ENCODE results near the gene TMBIM1.
A peak's percentile ranks its signal among the peaks of the same experiment; 100 is the strongest.

DNA sequence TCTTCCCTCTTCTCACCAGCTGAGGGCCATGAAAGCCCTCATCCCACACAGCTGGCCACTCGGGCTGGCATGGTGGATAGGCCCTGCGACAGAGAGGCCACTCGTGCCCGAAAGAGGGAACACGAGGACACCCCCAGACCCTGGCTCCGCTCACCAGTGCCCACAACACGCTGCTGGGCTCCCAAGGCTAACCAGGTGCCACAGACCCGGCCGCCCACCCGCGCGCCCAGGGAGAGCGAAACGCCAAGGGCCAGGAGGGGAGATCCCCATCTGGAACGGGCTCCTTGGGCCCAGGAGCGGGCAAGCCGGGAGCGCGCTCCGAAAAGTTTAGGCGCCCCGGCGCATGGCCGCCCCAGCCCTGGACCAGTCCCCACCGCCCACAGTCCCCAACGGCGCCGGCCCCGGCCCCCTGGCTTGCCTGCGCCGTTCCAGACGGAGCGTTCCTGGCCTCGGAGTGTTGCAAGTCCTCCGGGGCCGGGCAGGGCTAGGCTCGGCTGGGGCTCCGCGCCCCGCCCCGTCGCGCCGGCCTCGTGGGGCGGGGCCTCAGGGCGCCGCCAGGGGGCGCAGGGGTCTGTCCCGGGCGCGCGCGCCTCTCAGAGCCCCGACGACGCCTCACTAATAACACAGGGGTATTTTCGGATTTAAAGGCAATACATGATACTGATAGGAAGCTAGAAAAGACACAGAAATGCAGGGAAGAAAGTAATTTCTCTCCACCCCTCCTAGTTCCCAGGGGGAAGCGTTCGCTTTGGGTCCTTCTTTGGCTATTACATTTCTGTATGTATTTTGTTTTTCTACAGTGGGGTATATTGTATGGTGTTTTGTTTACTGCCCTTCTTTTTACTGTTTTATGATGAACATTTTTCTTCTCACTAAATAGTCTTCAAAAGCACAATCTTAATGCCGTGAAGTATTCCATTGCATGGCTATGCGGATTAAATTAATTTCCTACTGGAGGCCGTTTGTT, at the start of gene TMBIM1:
- TF ChIP-seq POLR2A (IDR thresholded peaks at IDR 0.05) = peak in 3 of 4 donors; percentile 78 to 95 (median 94)
- peak; percentile 81 to 94 for TF ChIP-seq POLR2AphosphoS5 (IDR thresholded peaks at IDR 0.05)
- TF ChIP-seq, protein P1, sequence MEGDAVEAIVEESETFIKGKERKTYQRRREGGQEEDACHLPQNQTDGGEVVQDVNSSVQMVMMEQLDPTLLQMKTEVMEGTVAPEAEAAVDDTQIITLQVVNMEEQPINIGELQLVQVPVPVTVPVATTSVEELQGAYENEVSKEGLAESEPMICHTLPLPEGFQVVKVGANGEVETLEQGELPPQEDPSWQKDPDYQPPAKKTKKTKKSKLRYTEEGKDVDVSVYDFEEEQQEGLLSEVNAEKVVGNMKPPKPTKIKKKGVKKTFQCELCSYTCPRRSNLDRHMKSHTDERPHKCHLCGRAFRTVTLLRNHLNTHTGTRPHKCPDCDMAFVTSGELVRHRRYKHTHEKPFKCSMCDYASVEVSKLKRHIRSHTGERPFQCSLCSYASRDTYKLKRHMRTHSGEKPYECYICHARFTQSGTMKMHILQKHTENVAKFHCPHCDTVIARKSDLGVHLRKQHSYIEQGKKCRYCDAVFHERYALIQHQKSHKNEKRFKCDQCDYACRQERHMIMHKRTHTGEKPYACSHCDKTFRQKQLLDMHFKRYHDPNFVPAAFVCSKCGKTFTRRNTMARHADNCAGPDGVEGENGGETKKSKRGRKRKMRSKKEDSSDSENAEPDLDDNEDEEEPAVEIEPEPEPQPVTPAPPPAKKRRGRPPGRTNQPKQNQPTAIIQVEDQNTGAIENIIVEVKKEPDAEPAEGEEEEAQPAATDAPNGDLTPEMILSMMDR (IDR thresholded peaks at IDR 0.05) = peak; percentile 95 to 100 (median 96)
